Astrocyte (in vitro differentiated cells and primary cell): ENCODE measurements around the gene TAF15. TPM values are rescaled to one million over a fixed set of nuclear protein-coding genes. Genes with fewer than 3 reads are reported as not detected.

Source experiments
- DNase-seq: peaks from one replicate; pipeline ENCODE4 v3.0.0-alpha.2; 2010; ENCODE audit warnings: low read depth
- FAIRE-seq: peaks from 2 replicates; lab custom pipeline; 2011; peaks lifted over from hg19 to GRCh38; lab: Jason Lieb, UNC
- H2AFZ ChIP-seq: 2 replicates; pipeline ENCODE4 v1.6.0; 2012; ENCODE audit warnings: low read depth, low read length, inconsistent platforms
- H3K27ac ChIP-seq: 2 replicates; pipeline ENCODE4 v1.5.1; 2011; ENCODE audit warnings: low read depth, low read length, inconsistent platforms
- H3K27me3 ChIP-seq: 2 replicates; pipeline ENCODE4 v1.6.0; 2011; ENCODE audit warnings: low read length, inconsistent platforms; ENCODE audit not compliant: insufficient read depth
- H3K36me3 ChIP-seq: 2 replicates; pipeline ENCODE4 v1.5.1; 2011; ENCODE audit warnings: low read length, inconsistent platforms; ENCODE audit not compliant: insufficient read depth
- H3K4me1 ChIP-seq: 2 replicates; pipeline ENCODE4 v1.5.1; 2011; ENCODE audit warnings: low read length, inconsistent platforms; ENCODE audit not compliant: insufficient read depth
- H3K4me2 ChIP-seq: 2 replicates; pipeline ENCODE4 v1.6.0; 2012; ENCODE audit warnings: low read length, inconsistent platforms
- H3K4me3 ChIP-seq: 2 replicates; pipeline ENCODE4 v1.5.1; 2011; ENCODE audit warnings: low read depth, mild to moderate bottlenecking, low read length, inconsistent platforms; ENCODE audit not compliant: insufficient read depth
- H3K79me2 ChIP-seq: 2 replicates; pipeline ENCODE4 v1.6.0; 2012; ENCODE audit warnings: mild to moderate bottlenecking, low read length, inconsistent platforms; ENCODE audit not compliant: insufficient read depth
- H3K9ac ChIP-seq: 2 replicates; pipeline ENCODE4 v1.6.0; 2012; ENCODE audit warnings: mild to moderate bottlenecking, low read length, inconsistent platforms
- H3K9me3 ChIP-seq: 2 replicates; pipeline ENCODE4 v1.5.1; 2012; ENCODE audit warnings: low read depth, mild to moderate bottlenecking, low read length, inconsistent platforms; ENCODE audit not compliant: insufficient read depth
- H4K20me1 ChIP-seq: 2 replicates; pipeline ENCODE4 v1.6.0; 2012; ENCODE audit warnings: low read length, inconsistent platforms; ENCODE audit not compliant: insufficient read depth
- H3K27ac Mint-ChIP-seq: one replicate; pipeline ENCODE4 v1.8.0; 2021; ENCODE audit warnings: mild to moderate bottlenecking, mixed read lengths; ENCODE audit not compliant: unreplicated experiment
- H3K27me3 Mint-ChIP-seq: one replicate; pipeline ENCODE4 v1.8.0; 2021; ENCODE audit warnings: low read depth, mixed read lengths; ENCODE audit not compliant: unreplicated experiment
- H3K36me3 Mint-ChIP-seq: one replicate; pipeline ENCODE4 v1.8.0; 2021; ENCODE audit warnings: low read depth, mixed read lengths; ENCODE audit not compliant: unreplicated experiment
- H3K4me1 Mint-ChIP-seq: one replicate; pipeline ENCODE4 v1.8.0; 2021; ENCODE audit warnings: low read depth, mixed read lengths; ENCODE audit not compliant: unreplicated experiment
- H3K4me3 Mint-ChIP-seq: one replicate; pipeline ENCODE4 v1.8.0; 2021; ENCODE audit warnings: mild to moderate bottlenecking, moderate library complexity, mixed read lengths; ENCODE audit not compliant: unreplicated experiment
- H3K9me3 Mint-ChIP-seq: one replicate; pipeline ENCODE4 v1.8.0; 2021; ENCODE audit warnings: mild to moderate bottlenecking, mixed read lengths; ENCODE audit not compliant: unreplicated experiment
- CTCF ChIP-seq: IDR thresholded peaks from 2 replicates; pipeline ENCODE4 v1.5.1; 2011; ENCODE audit warnings: low read depth, mild to moderate bottlenecking, inconsistent platforms, low read length, moderate library complexity; ENCODE audit not compliant: insufficient read depth
- EZH2 ChIP-seq: IDR thresholded peaks from 2 replicates; pipeline ENCODE4 v1.6.1; 2012; ENCODE audit warnings: mild to moderate bottlenecking, low read length, inconsistent platforms; ENCODE audit not compliant: insufficient read depth
- total RNA-seq: library from RNA; stranded (reverse); gene quantifications from 2 replicates; pipeline ENCODE4 v1.2.1, GENCODE V29; 2021

The TAF15 gene
- total RNA-seq, 1 donor from 2014 or later, result 156 TPM

GRCh38 chr17:35780950-35781349 lies 28.3 kb upstream of the TAF15 start:
- H3K27me3 Mint-ChIP-seq, result peaks cover 11% of the 10 kb centered on the region
- Histone ChIP-seq H3K4me2 (no peak overlapping the region), H4K20me1 (no peaks in the 10 kb centered on the region), H3K36me3 (no peaks in the 10 kb centered on the region), H3K27me3 (peaks cover 18% of the 10 kb centered on the region), H3K27ac (no peak overlapping the region), H3K4me3 (no peak overlapping the region), H3K79me2 (no peaks in the 10 kb centered on the region), H3K9ac (no peak overlapping the region), H3K4me1 (peaks cover 9% of the 10 kb centered on the region), H3K9me3 (no peaks in the 10 kb centered on the region), H2AFZ (no peak overlapping the region)
- no peak for FAIRE-seq
- no peak for DNase-seq
- no peaks in the 10 kb centered on the region for H3K9me3 Mint-ChIP-seq
- TF ChIP-seq EZH2 (no peak), CTCF (no peak)
- no peak overlapping the region for H3K27ac Mint-ChIP-seq
- H3K4me3 Mint-ChIP-seq, result no peak overlapping the region
- H3K4me1 Mint-ChIP-seq, result peaks cover 20% of the 10 kb centered on the region
- no peaks in the 10 kb centered on the region for H3K36me3 Mint-ChIP-seq

GRCh38 chr17:35784895-35785294 lies 24.4 kb upstream of the TAF15 start:
- H3K4me1 ChIP-seq, result peaks cover 24% of the 10 kb centered on the region
- H4K20me1 ChIP-seq, result no peaks in the 10 kb centered on the region
- H3K79me2 ChIP-seq, result no peaks in the 10 kb centered on the region
- FAIRE-seq (no peak), DNase-seq (no peak)
- no peaks in the 10 kb centered on the region for H3K36me3 ChIP-seq
- no peak overlapping the region for H3K4me3 ChIP-seq
- Mint-ChIP-seq H3K9me3 (no peaks in the 10 kb centered on the region), H3K4me3 (no peak overlapping the region), H3K4me1 (peaks cover 29% of the 10 kb centered on the region), H3K36me3 (no peaks in the 10 kb centered on the region), H3K27me3 (peaks cover 8% of the 10 kb centered on the region), H3K27ac (no peak overlapping the region)
- H3K27ac ChIP-seq, result no peak overlapping the region
- H3K9me3 ChIP-seq, result no peaks in the 10 kb centered on the region
- no peak overlapping the region for H2AFZ ChIP-seq
- no peak overlapping the region for H3K9ac ChIP-seq
- H3K4me2 ChIP-seq, result no peak overlapping the region
- TF ChIP-seq CTCF (no peak), EZH2 (no peak)
- H3K27me3 ChIP-seq, result peaks cover 16% of the 10 kb centered on the region

GRCh38 chr17:35786941-35787432 lies 22.3 kb upstream of the TAF15 start:
- peaks cover 7% of the 10 kb centered on the region for H3K27me3 Mint-ChIP-seq
- H3K9me3 ChIP-seq, result no peaks in the 10 kb centered on the region
- H3K27ac Mint-ChIP-seq, result no peak overlapping the region
- FAIRE-seq (no peak), DNase-seq (no peak)
- peaks cover 3% of the 10 kb centered on the region for H3K27me3 ChIP-seq
- peaks cover 26% of the 10 kb centered on the region for H3K4me1 Mint-ChIP-seq
- H3K9ac ChIP-seq, result no peak overlapping the region
- no peaks in the 10 kb centered on the region for H3K36me3 ChIP-seq
- H3K36me3 Mint-ChIP-seq, result no peaks in the 10 kb centered on the region
- no peaks in the 10 kb centered on the region for H3K79me2 ChIP-seq
- peaks cover 24% of the 10 kb centered on the region for H3K4me1 ChIP-seq
- H4K20me1 ChIP-seq, result no peaks in the 10 kb centered on the region
- no peaks in the 10 kb centered on the region for H3K9me3 Mint-ChIP-seq
- H2AFZ ChIP-seq, result no peak overlapping the region
- H3K4me2 ChIP-seq, result peak overlapping the region; percentile 2
- no peak overlapping the region for H3K27ac ChIP-seq
- no peak overlapping the region for H3K4me3 Mint-ChIP-seq
- H3K4me3 ChIP-seq, result no peak overlapping the region
- TF ChIP-seq EZH2 (no peak), CTCF (no peak)
